Transverse colon (tissue), 4 donors: Measurements from ENCODE around the gene IL20. TPM values are rescaled to one million over a fixed set of nuclear protein-coding genes. Genes with fewer than 3 reads are reported as not detected.
A peak's percentile ranks its signal among the peaks of the same experiment; 100 is the strongest.

Source experiments
- DNase-seq: peaks from one replicate; pipeline ENCODE4 v3.0.0-alpha.2; 2019
- H3K27ac ChIP-seq, 4 donors: fragments of 200-600 bp; sonication (generic); 2 replicates each; pipeline ENCODE4 v1.5.1; 2016 to 2018; ENCODE audit warnings: inconsistent platforms in 4 of 4
- H3K27me3 ChIP-seq: fragments of 200-600 bp; sonication (generic); 2 replicates; pipeline ENCODE4 v1.5.1; 2017; ENCODE audit warnings: inconsistent platforms
- H3K36me3 ChIP-seq, 4 donors: fragments of 200-600 bp; sonication (generic); 2 replicates each; pipeline ENCODE4 v1.5.1; 2017 to 2019; ENCODE audit warnings: inconsistent platforms in 4 of 4
- H3K4me1 ChIP-seq, 4 donors: fragments of 200-600 bp; sonication (generic); 2 replicates each; pipeline ENCODE4 v1.5.1; 2017 to 2020; ENCODE audit warnings: inconsistent platforms in 4 of 4
- H3K4me3 ChIP-seq, 4 donors: fragments of 200-600 bp; sonication (generic); 1 replicate in 1 of 4; 2 replicates in 3 of 4; pipeline versions ENCODE4 v1.5.1 to v1.6.1; 2017 to 2019; ENCODE audit warnings: inconsistent platforms in 4 of 4
- H3K9me3 ChIP-seq, 2 donors: fragments of 200-600 bp; sonication (generic); 2 replicates each; pipeline ENCODE4 v1.5.1; 2017 to 2019; ENCODE audit warnings: inconsistent platforms in 2 of 2
- CTCF ChIP-seq, 5 experiments: fragments of 200-600 bp in 3 of 5; fragments of 450-650 bp in 2 of 5; sonication (generic) in 3 of 5; IDR thresholded peaks; 1 replicate in 2 of 5; 2 replicates in 3 of 5; pipeline ENCODE4 v1.5.1; 2016 to 2017; ENCODE audit warnings: antibody characterized with exemption in 5 of 5, inconsistent platforms in 3 of 5, mild to moderate bottlenecking in 2 of 5, moderate library complexity in 1 of 5
- EP300 ChIP-seq: sonication (generic); formaldehyde crosslinking; IDR thresholded peaks from one replicate; pipeline ENCODE4 v1.6.1; 2017; ENCODE audit warnings: antibody characterized with exemption, low read depth
- POLR2A ChIP-seq: fragments of 450-650 bp; IDR thresholded peaks from one replicate; pipeline ENCODE4 v1.6.1; 2016; ENCODE audit warnings: antibody characterized with exemption, mild to moderate bottlenecking, moderate library complexity
- POLR2AphosphoS5 ChIP-seq, 3 donors: sonication (generic); formaldehyde crosslinking; IDR thresholded peaks; one replicate each; pipeline ENCODE4 v1.6.1; 2016; ENCODE audit warnings: antibody characterized with exemption in 3 of 3
- WGBS, 2 donors: methylation state at CpG; one replicate each; pipeline ENCODE4 v1.1.5; 2018; ENCODE audit warnings: low coverage in 1 of 2; 5-methylcytosine and 5-hydroxymethylcytosine counted together
- in situ Hi-C, 4 donors: fragments of 200-750 bp; cut with MboI; loops; one replicate each; pipeline versions ENCODE4 v1.15.0 to v1.15.1; 2017; ENCODE audit warnings: low sequenced_read_pairs in 3 of 4, low pct_ligation_motif_present in 1 of 4, low pct_unique_long_range_greater_than_20kb in 1 of 4
- intact Hi-C: fragments of 100-400 bp; cut with DNase I; formaldehyde crosslinking; loops from one replicate; pipeline ENCODE4 v1.15.1; 2023; ENCODE audit warnings: low total_unique reads
- total RNA-seq, 4 donors: library from RNA; depleted of rRNA; stranded (reverse); fragments of >200 nt; gene quantifications; one replicate each; pipeline ENCODE4 v1.1.0, GENCODE V29; 2016

Gene IL20
- total RNA-seq, 4 donors from 2014 or later: not detected

- Histone ChIP-seq H3K4me3 (no peak overlapping the region), H3K4me1 (peaks cover 3 to 34% (median 11%) of the 10 kb centered on the region in 4 donors), H3K9me3 (no peaks in the 10 kb centered on the region), H3K27me3 (peaks cover 10% of the 10 kb centered on the region), H3K36me3 (no peaks in the 10 kb centered on the region), H3K27ac (no peak overlapping the region)
- 12 to 27% methylated on average over 5 to 7 of the region's 7 CpGs for WGBS, 2 donors
- in situ Hi-C loops: loop anchor here (5.0 to 25.0 kb wide), 6 partner anchors 98 to 278 kb away; partner anchors contain the start of gene DYRK3 (in 3 of the 4)
- intact Hi-C loops: loop anchor here (5.0 to 10.0 kb wide), 2 partner anchors 185 to 278 kb away; partner anchors contain the start of gene DYRK3
- no peak for TF ChIP-seq POLR2A
- no peak for TF ChIP-seq EP300
- peak; percentile 86 to 88 (median 87) for TF ChIP-seq CTCF (IDR thresholded peaks at IDR 0.05)
- TF ChIP-seq POLR2AphosphoS5 (IDR thresholded peaks at IDR 0.05): peak in 1 of 3 donors; percentile 17
- peak; percentile 77 for DNase-seq
These were observed 47.1 kb downstream of the IL20 start for GRCh38 chr1:206912445-206913095.

GRCh38 chr1:206913766-206914537 is 48.5 kb downstream of the IL20 start:
- TF ChIP-seq CTCF (IDR thresholded peaks at IDR 0.05) (no peak), EP300 (no peak), POLR2A (no peak), POLR2AphosphoS5 (IDR thresholded peaks at IDR 0.05) (no peak)
- WGBS, 2 donors: 83 to 84% methylated on average over 9 to 12 of the region's 12 CpGs
- in situ Hi-C loops: loop anchor here (5.0 to 25.0 kb wide), 6 partner anchors 99 to 279 kb away; partner anchors contain the start of gene DYRK3 (in 3 of the 4)

GRCh38 chr1:206915030-206915735 is 49.8 kb downstream of the IL20 start:
- no peak for DNase-seq
- H3K9me3 ChIP-seq: no peaks in the 10 kb centered on the region
- no peak overlapping the region for H3K27ac ChIP-seq
- peaks cover 0 to 19% (median under 1%) of the 10 kb centered on the region in 4 donors for H3K4me1 ChIP-seq
- intact Hi-C loops: loop anchor here (10.0 kb wide), 1 partner anchor 280 kb away; the partner anchor contains the start of gene DYRK3
- H3K27me3 ChIP-seq: peaks cover 5% of the 10 kb centered on the region
- 87 to 92% methylated on average over 7 to 15 of the region's 15 CpGs for WGBS, 2 donors
- in situ Hi-C loops: loop anchor here (10.0 to 25.0 kb wide), 5 partner anchors 100 to 280 kb away; partner anchors contain the start of gene DYRK3 (in 3 of the 4)
- TF ChIP-seq EP300: no peak
- TF ChIP-seq CTCF (IDR thresholded peaks at IDR 0.05): no peak
- TF ChIP-seq POLR2AphosphoS5 (IDR thresholded peaks at IDR 0.05): no peak
- TF ChIP-seq POLR2A: no peak
- H3K4me3 ChIP-seq: no peak overlapping the region
- no peaks in the 10 kb centered on the region for H3K36me3 ChIP-seq

More at GRCh38 chr1:206913766-206914537, 48.5 kb downstream of the IL20 start:
- no peak overlapping the region for H3K4me3 ChIP-seq
- no peak for DNase-seq
- peaks cover 5% of the 10 kb centered on the region for H3K27me3 ChIP-seq
- no peaks in the 10 kb centered on the region for H3K36me3 ChIP-seq
- no peaks in the 10 kb centered on the region for H3K9me3 ChIP-seq
- no peak overlapping the region for H3K27ac ChIP-seq
- intact Hi-C loops: loop anchor here (5.0 to 10.0 kb wide), 2 partner anchors 187 to 279 kb away; partner anchors contain the start of gene DYRK3
- H3K4me1 ChIP-seq: peaks cover 2 to 31% (median 9%) of the 10 kb centered on the region in 4 donors
